SK-N-SH treated with all-trans-retinoic acid at 6 μM for 48 hours (cell line): ENCODE data around the gene NPR1.

Experiments used
- ATAC-seq: fragments of 200-7000 bp; cut with Tn5 transposase; 3 replicates; pipeline ENCODE4 v1.9.1; 2020; ENCODE audit warnings: mild to moderate bottlenecking, moderate library complexity
- BACH2 ChIP-seq: fragments of 250-450 bp; sonication (Bioruptor Pico); IDR thresholded peaks from 2 replicates; pipeline ENCODE4 v1.9.0; 2021; ENCODE audit warnings: mild to moderate bottlenecking, borderline replicate concordance
- CREB5 ChIP-seq: fragments of 250-450 bp; sonication (Bioruptor Pico); IDR thresholded peaks from 2 replicates; pipeline ENCODE4 v1.5.1; 2020; ENCODE audit warnings: low read depth, mild to moderate bottlenecking, moderate library complexity
- CSDC2 ChIP-seq: fragments of 250-450 bp; sonication (Bioruptor Pico); IDR thresholded peaks from 2 replicates; pipeline ENCODE4 v1.5.0; 2020; ENCODE audit warnings: mild to moderate bottlenecking, moderate library complexity
- CSRNP3 ChIP-seq: fragments of 250-450 bp; sonication (Bioruptor Pico); IDR thresholded peaks from 2 replicates; pipeline ENCODE4 v1.5.1; 2021; ENCODE audit warnings: mild to moderate bottlenecking, moderate library complexity
- GLIS3 ChIP-seq: fragments of 250-450 bp; sonication (Bioruptor Pico); IDR thresholded peaks from 2 replicates; pipeline ENCODE4 v1.5.0; 2020; ENCODE audit warnings: mild to moderate bottlenecking, moderate library complexity
- OSR1 ChIP-seq: fragments of 250-450 bp; sonication (Bioruptor Pico); IDR thresholded peaks from 2 replicates; pipeline ENCODE4 v1.8.0; 2022; ENCODE audit warnings: moderate library complexity, mild to moderate bottlenecking, inconsistent platforms
- PPARA ChIP-seq: fragments of 250-450 bp; sonication (Bioruptor Pico); IDR thresholded peaks from 2 replicates; pipeline ENCODE4 v1.5.0; 2020; ENCODE audit warnings: mild to moderate bottlenecking, borderline replicate concordance
- TCF4 ChIP-seq: fragments of 250-450 bp; sonication (Bioruptor Pico); IDR thresholded peaks from 2 replicates; pipeline ENCODE4 v1.8.0; 2021; ENCODE audit warnings: mild to moderate bottlenecking, moderate library complexity, borderline replicate concordance
- TOX ChIP-seq: fragments of 250-450 bp; sonication (Bioruptor Pico); IDR thresholded peaks from 2 replicates; pipeline ENCODE4 v1.8.0; 2021; ENCODE audit warnings: mild to moderate bottlenecking, moderate library complexity, borderline replicate concordance
- ZC3H10 ChIP-seq: fragments of 250-450 bp; sonication (Bioruptor Pico); IDR thresholded peaks from 2 replicates; pipeline ENCODE4 v1.5.1; 2021; ENCODE audit warnings: mild to moderate bottlenecking, moderate library complexity
- ZFP30 ChIP-seq: fragments of 450-650 bp; formaldehyde crosslinking; IDR thresholded peaks from 2 replicates; pipeline ENCODE4 v1.5.0; 2022; ENCODE audit warnings: mild to moderate bottlenecking, moderate library complexity
- ZNF565 ChIP-seq: fragments of 450-650 bp; formaldehyde crosslinking; conservative IDR thresholded peaks from 2 replicates; pipeline ENCODE4 v1.5.0; 2020; ENCODE audit warnings: low read depth, mild to moderate bottlenecking, moderate library complexity
- ZNF70 ChIP-seq: fragments of 450-650 bp; formaldehyde crosslinking; IDR thresholded peaks from 2 replicates; pipeline ENCODE4 v1.5.0; 2020; ENCODE audit warnings: mild to moderate bottlenecking, moderate library complexity
- ZNF8 ChIP-seq: fragments of 450-650 bp; formaldehyde crosslinking; IDR thresholded peaks from 2 replicates; pipeline ENCODE4 v1.5.0; 2020; ENCODE audit warnings: mild to moderate bottlenecking, moderate library complexity
- TF ChIP-seq, protein P1 (sequence below): fragments of 250-450 bp; sonication (Bioruptor Pico); IDR thresholded peaks from 2 replicates; pipeline ENCODE4 v1.8.0; 2021; ENCODE audit warnings: low read depth, mild to moderate bottlenecking, moderate library complexity, borderline replicate concordance
- TF ChIP-seq, protein P2 (sequence below): fragments of 250-450 bp; sonication (Bioruptor Pico); IDR thresholded peaks from 2 replicates; pipeline ENCODE4 v1.8.0; 2020; ENCODE audit warnings: mild to moderate bottlenecking, moderate library complexity, borderline replicate concordance

NPR1 gene

GRCh38 chr1:153643816-153644215, 34.7 kb upstream of the NPR1 start:
- TF ChIP-seq ZNF70 (CRISPR knock-in tag) (no peak), ZNF8 (CRISPR knock-in tag) (no peak), CSRNP3 (no peak), ZC3H10 (CRISPR knock-in tag) (no peak), TOX (no peak), BACH2 (no peak), PPARA (CRISPR knock-in tag) (no peak)
- TF ChIP-seq, protein P1, sequence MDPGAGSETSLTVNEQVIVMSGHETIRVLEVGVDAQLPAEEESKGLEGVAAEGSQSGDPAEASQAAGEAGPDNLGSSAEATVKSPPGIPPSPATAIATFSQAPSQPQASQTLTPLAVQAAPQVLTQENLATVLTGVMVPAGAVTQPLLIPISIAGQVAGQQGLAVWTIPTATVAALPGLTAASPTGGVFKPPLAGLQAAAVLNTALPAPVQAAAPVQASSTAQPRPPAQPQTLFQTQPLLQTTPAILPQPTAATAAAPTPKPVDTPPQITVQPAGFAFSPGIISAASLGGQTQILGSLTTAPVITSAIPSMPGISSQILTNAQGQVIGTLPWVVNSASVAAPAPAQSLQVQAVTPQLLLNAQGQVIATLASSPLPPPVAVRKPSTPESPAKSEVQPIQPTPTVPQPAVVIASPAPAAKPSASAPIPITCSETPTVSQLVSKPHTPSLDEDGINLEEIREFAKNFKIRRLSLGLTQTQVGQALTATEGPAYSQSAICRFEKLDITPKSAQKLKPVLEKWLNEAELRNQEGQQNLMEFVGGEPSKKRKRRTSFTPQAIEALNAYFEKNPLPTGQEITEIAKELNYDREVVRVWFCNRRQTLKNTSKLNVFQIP (CRISPR knock-in tag): no peak
- no peak for ATAC-seq

DNA sequence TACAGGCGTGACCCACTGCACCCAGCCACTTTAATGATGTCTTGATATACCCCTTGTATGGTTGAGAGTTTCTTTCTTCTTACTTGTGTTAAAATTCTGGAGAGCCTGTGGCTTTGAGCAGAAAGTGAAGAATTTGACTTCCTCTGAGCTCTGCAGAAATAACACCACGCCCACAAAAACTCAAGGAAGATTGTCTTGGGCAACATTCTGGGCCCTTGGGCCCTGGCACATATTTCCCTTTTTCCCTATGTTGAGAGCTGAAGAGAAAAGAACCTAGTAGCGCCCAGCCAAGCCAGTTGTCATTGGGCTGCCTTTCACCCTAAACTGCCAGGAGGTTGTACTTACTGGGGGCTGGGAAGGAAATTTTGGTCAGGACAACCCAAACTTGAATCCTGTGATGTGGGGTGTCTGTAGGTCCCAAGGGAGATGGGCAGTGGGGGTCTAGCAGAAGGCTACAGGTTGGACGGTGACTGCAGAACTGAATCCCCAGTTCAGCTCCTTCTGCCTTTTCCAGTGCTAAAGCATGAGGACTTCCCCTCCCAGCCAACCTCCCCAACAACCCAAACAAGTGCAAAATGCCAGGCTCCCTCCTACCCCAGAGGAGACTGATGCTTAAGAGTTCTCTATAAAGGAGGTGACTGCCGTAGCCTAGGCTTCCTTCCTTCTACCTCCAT, 31.7 kb upstream of the NPR1 start:
- TF ChIP-seq OSR1 (CRISPR knock-in tag) (no peak), ZNF70 (CRISPR knock-in tag) (no peak), ZNF8 (CRISPR knock-in tag) (no peak)
- ATAC-seq: peak; percentile 6

GRCh38 chr1:153647346-153647714, 31.2 kb upstream of the NPR1 start:
- TF ChIP-seq CREB5 (CRISPR knock-in tag): no peak
- TF ChIP-seq, protein P2, sequence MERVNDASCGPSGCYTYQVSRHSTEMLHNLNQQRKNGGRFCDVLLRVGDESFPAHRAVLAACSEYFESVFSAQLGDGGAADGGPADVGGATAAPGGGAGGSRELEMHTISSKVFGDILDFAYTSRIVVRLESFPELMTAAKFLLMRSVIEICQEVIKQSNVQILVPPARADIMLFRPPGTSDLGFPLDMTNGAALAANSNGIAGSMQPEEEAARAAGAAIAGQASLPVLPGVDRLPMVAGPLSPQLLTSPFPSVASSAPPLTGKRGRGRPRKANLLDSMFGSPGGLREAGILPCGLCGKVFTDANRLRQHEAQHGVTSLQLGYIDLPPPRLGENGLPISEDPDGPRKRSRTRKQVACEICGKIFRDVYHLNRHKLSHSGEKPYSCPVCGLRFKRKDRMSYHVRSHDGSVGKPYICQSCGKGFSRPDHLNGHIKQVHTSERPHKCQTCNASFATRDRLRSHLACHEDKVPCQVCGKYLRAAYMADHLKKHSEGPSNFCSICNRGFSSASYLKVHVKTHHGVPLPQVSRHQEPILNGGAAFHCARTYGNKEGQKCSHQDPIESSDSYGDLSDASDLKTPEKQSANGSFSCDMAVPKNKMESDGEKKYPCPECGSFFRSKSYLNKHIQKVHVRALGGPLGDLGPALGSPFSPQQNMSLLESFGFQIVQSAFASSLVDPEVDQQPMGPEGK (CRISPR knock-in tag): 0 out of 2 replicates have a peak, but pooled peaks have one; percentile 13
- TF ChIP-seq, all 23 proteins: peak for 1
- peak; percentile 16 for ATAC-seq

- ATAC-seq: peak; percentile 26
- no peak for TF ChIP-seq CSRNP3
- TF ChIP-seq, protein P1 (CRISPR knock-in tag): no peak
Observed at GRCh38 chr1:153648000-153648643, 30.4 kb upstream of the NPR1 start.

GRCh38 chr1:153649137-153649862, 29.2 kb upstream of the NPR1 start:
- ATAC-seq: peak; percentile 19
- TF ChIP-seq ZC3H10 (CRISPR knock-in tag) (no peak), ZFP30 (CRISPR knock-in tag) (no peak), CREB5 (CRISPR knock-in tag) (no peak), TOX (no peak), ZNF565 (CRISPR knock-in tag) (no peak), CSDC2 (no peak), GLIS3 (CRISPR knock-in tag) (no peak), CSRNP3 (no peak), TCF4 (CRISPR knock-in tag) (no peak)
- TF ChIP-seq, protein P1 (CRISPR knock-in tag): no peak
